Stimulated activated CD8-positive, alpha-beta memory T cell treated with anti-CD3 and anti-CD28 coated beads, Interleukin-4, amount 100 ng/mL, for 4 hours (primary cell): Measurements from ENCODE around the gene EIF4B.
"Not testable (repeated sequence)": the region's sequence is repeated elsewhere in the genome, so short reads cannot be mapped to it uniquely, and the experiment has no call there.

Experiments used
- DNase-seq, 2 donors: peaks; one replicate each; pipeline ENCODE4 v3.0.0-alpha.2; 2020; ENCODE audit warnings: low read depth in 2 of 2, low spot score in 1 of 2

The EIF4B gene

GRCh38 chr12:53005986-53006809 lies at the start of gene EIF4B:
Gene EIF4B, plus strand, starts transcription at chr12:53006456. Its CDS starts 28 bp downstream, at chr12:53006484.
- peak; percentile 98 to 100 for DNase-seq

- no peak for DNase-seq
Observed at GRCh38 chr12:52956987-52957386, 49.3 kb upstream of the EIF4B start.

- DNase-seq = no peak
Observed at GRCh38 chr12:52964556-52965336, 41.5 kb upstream of the EIF4B start.

GRCh38 chr12:52965337-52965731 lies 40.9 kb upstream of the EIF4B start:
- no peak for DNase-seq

- DNase-seq = no peak
Observed at GRCh38 chr12:52969166-52969795, 37.0 kb upstream of the EIF4B start.

- DNase-seq = no peak
Observed at GRCh38 chr12:52969828-52970569, 36.3 kb upstream of the EIF4B start.

GRCh38 chr12:52971679-52972329 lies 34.5 kb upstream of the EIF4B start:
- no peak for DNase-seq

GRCh38 chr12:52975204-52975603 lies 31.1 kb upstream of the EIF4B start:
- no peak for DNase-seq

- DNase-seq = no peak
Observed at GRCh38 chr12:52975820-52976573, 30.3 kb upstream of the EIF4B start.

GRCh38 chr12:52976574-52977071 lies 29.6 kb upstream of the EIF4B start:
- no peak for DNase-seq

- no peak for DNase-seq
Observed at GRCh38 chr12:52977170-52977569, 29.1 kb upstream of the EIF4B start.

GRCh38 chr12:52980096-52980649 lies 26.1 kb upstream of the EIF4B start:
- no peak for DNase-seq

GRCh38 chr12:52980650-52981423 lies 25.4 kb upstream of the EIF4B start:
- peak; percentile 64 to 67 for DNase-seq

- DNase-seq = no peak
Observed at GRCh38 chr12:52984136-52984535, 22.1 kb upstream of the EIF4B start.

- DNase-seq = no peak
Observed at GRCh38 chr12:52988898-52989297, 17.4 kb upstream of the EIF4B start.

- no peak for DNase-seq
Observed at GRCh38 chr12:52990206-52990605, 16.1 kb upstream of the EIF4B start.

- DNase-seq = not testable (repeated sequence)
Observed at GRCh38 chr12:52992240-52992639, 14.0 kb upstream of the EIF4B start.

- DNase-seq = no peak
Observed at GRCh38 chr12:52992699-52993557, 13.3 kb upstream of the EIF4B start.
